HEK293 (cell line): Measurements from ENCODE around the gene C1orf56.
A peak's percentile ranks its signal among the peaks of the same experiment; 100 is the strongest.

Experiments
- CTCF ChIA-PET: fragments of 350-600 bp; formaldehyde crosslinking; extraction: SDS; loops from one replicate; lab custom pipeline; 2021; ENCODE audit warnings: antibody characterized with exemption; lab: Yijun Ruan, JAX
- POLR2A ChIA-PET: fragments of 300-600 bp; formaldehyde crosslinking; extraction: SDS; loops from one replicate; lab custom pipeline; 2020; ENCODE audit warnings: antibody characterized with exemption, inconsistent platforms; lab: Yijun Ruan, JAX
- H3K27ac ChIP-seq: fragments of 200-500 bp; sonication (Bioruptor generic); 2 replicates; pipeline ENCODE4 v1.5.1; 2014; ENCODE audit warnings: low read depth, low read length, control low read depth, inconsistent platforms; ENCODE audit errors: extremely low read depth
- H3K36me3 ChIP-seq, 2 experiments: fragments of 200-500 bp in 1 of 2; sonication (Bioruptor generic) in 1 of 2; 1 replicate in 1 of 2; 2 replicates in 1 of 2; pipeline ENCODE4 v1.5.1; 2014 to 2017; ENCODE audit warnings: inconsistent platforms in 2 of 2, low read length in 2 of 2; ENCODE audit not compliant: control insufficient read depth in 2 of 2, insufficient read depth in 1 of 2
- H3K4me1 ChIP-seq: fragments of 200-500 bp; sonication (Bioruptor generic); 2 replicates; pipeline ENCODE4 v1.5.1; 2014; ENCODE audit warnings: mild to moderate bottlenecking, low read length, inconsistent platforms; ENCODE audit not compliant: control insufficient read depth, insufficient read depth
- H3K4me3 ChIP-seq: 2 replicates; pipeline ENCODE4 v1.5.1; 2011; ENCODE audit warnings: low read depth, mild to moderate bottlenecking, control low read depth, low read length, moderate library complexity
- H3K9me3 ChIP-seq: fragments of 200-500 bp; sonication (Bioruptor generic); 2 replicates; pipeline ENCODE4 v1.5.1; 2014; ENCODE audit warnings: low read depth, low read length, inconsistent platforms; ENCODE audit not compliant: control insufficient read depth, insufficient read depth
- GLIS1 ChIP-seq: fragments of 450-650 bp; formaldehyde crosslinking; IDR thresholded peaks from 2 replicates; pipeline ENCODE4 v1.5.1; 2016; ENCODE audit warnings: missing biosample characterization, missing genetic modification characterization
- KLF17 ChIP-seq: fragments of 450-650 bp; formaldehyde crosslinking; IDR thresholded peaks from 2 replicates; pipeline ENCODE4 v1.5.1; 2016; ENCODE audit warnings: missing biosample characterization, missing genetic modification characterization
- KLF7 ChIP-seq: fragments of 450-650 bp; formaldehyde crosslinking; IDR thresholded peaks from 2 replicates; pipeline ENCODE4 v1.5.1; 2016; ENCODE audit warnings: missing biosample characterization, missing genetic modification characterization, borderline replicate concordance
- KLF9 ChIP-seq: fragments of 450-650 bp; formaldehyde crosslinking; IDR thresholded peaks from 2 replicates; pipeline ENCODE4 v1.5.1; 2016; ENCODE audit warnings: missing biosample characterization, missing genetic modification characterization, low read depth
- MZF1 ChIP-seq: fragments of 450-650 bp; formaldehyde crosslinking; IDR thresholded peaks from 2 replicates; pipeline ENCODE4 v1.5.1; 2017; ENCODE audit warnings: missing biosample characterization, missing genetic modification characterization, borderline replicate concordance
- PRDM1 ChIP-seq: fragments of 450-650 bp; formaldehyde crosslinking; IDR thresholded peaks from 2 replicates; pipeline ENCODE4; 2016; ENCODE audit warnings: missing biosample characterization, missing genetic modification characterization
- PRDM10 ChIP-seq: fragments of 450-650 bp; formaldehyde crosslinking; IDR thresholded peaks from 2 replicates; pipeline ENCODE4 v1.5.1; 2016; ENCODE audit warnings: missing biosample characterization, missing genetic modification characterization
- YY1 ChIP-seq: fragments of 450-650 bp; formaldehyde crosslinking; IDR thresholded peaks from 2 replicates; pipeline ENCODE4 v1.5.1; 2018; ENCODE audit warnings: missing biosample characterization, missing genetic modification characterization
- ZBTB11 ChIP-seq: fragments of 450-650 bp; formaldehyde crosslinking; conservative IDR thresholded peaks from 2 replicates; pipeline ENCODE4 v1.5.1; 2016; ENCODE audit warnings: low read depth, missing biosample characterization, missing genetic modification characterization
- ZBTB8A ChIP-seq: fragments of 450-650 bp; formaldehyde crosslinking; IDR thresholded peaks from 2 replicates; pipeline ENCODE4 v1.5.1; 2016; ENCODE audit warnings: missing biosample characterization, missing genetic modification characterization
- ZFP69B ChIP-seq: fragments of 450-650 bp; formaldehyde crosslinking; IDR thresholded peaks from 2 replicates; pipeline ENCODE4 v1.5.1; 2016; ENCODE audit warnings: missing biosample characterization, missing genetic modification characterization
- ZNF10 ChIP-seq: fragments of 450-650 bp; formaldehyde crosslinking; IDR thresholded peaks from 2 replicates; pipeline ENCODE4 v1.5.1; 2017; ENCODE audit warnings: missing biosample characterization, missing genetic modification characterization
- ZNF184 ChIP-seq: fragments of 450-650 bp; IDR thresholded peaks from 2 replicates; pipeline ENCODE4 v1.5.1; 2018; ENCODE audit warnings: missing biosample characterization, mild to moderate bottlenecking, missing genetic modification characterization
- ZNF248 ChIP-seq: fragments of 450-650 bp; formaldehyde crosslinking; IDR thresholded peaks from 2 replicates; pipeline ENCODE4 v1.5.1; 2017; ENCODE audit warnings: missing biosample characterization, missing genetic modification characterization
- ZNF302 ChIP-seq: fragments of 450-650 bp; formaldehyde crosslinking; IDR thresholded peaks from 2 replicates; pipeline ENCODE4 v1.5.1; 2016; ENCODE audit warnings: missing biosample characterization, missing genetic modification characterization, low read depth
- ZNF366 ChIP-seq: fragments of 450-650 bp; formaldehyde crosslinking; conservative IDR thresholded peaks from 2 replicates; pipeline ENCODE4 v1.5.1; 2016; ENCODE audit warnings: missing biosample characterization, missing genetic modification characterization
- ZNF394 ChIP-seq: fragments of 450-650 bp; formaldehyde crosslinking; IDR thresholded peaks from 2 replicates; pipeline ENCODE4 v1.5.1; 2016; ENCODE audit warnings: missing biosample characterization, missing genetic modification characterization, mild to moderate bottlenecking, moderate library complexity, borderline replicate concordance
- ZNF423 ChIP-seq: fragments of 450-650 bp; formaldehyde crosslinking; IDR thresholded peaks from 2 replicates; pipeline ENCODE4 v1.5.1; 2016; ENCODE audit warnings: missing biosample characterization, missing genetic modification characterization
- ZNF518A ChIP-seq: fragments of 450-650 bp; formaldehyde crosslinking; conservative IDR thresholded peaks from 2 replicates; pipeline ENCODE4 v1.5.1; 2016; ENCODE audit warnings: low read depth, missing biosample characterization, missing genetic modification characterization
- ZNF600 ChIP-seq: fragments of 450-650 bp; formaldehyde crosslinking; IDR thresholded peaks from 2 replicates; pipeline ENCODE4 v1.5.1; 2016; ENCODE audit warnings: missing biosample characterization, missing genetic modification characterization
- ZNF660 ChIP-seq: fragments of 450-650 bp; IDR thresholded peaks from 2 replicates; pipeline ENCODE4 v1.5.1; 2018; ENCODE audit warnings: missing biosample characterization, mild to moderate bottlenecking, missing genetic modification characterization
- ZNF776 ChIP-seq: fragments of 450-650 bp; formaldehyde crosslinking; IDR thresholded peaks from 2 replicates; pipeline ENCODE4 v1.5.0; 2017; ENCODE audit warnings: missing biosample characterization, missing genetic modification characterization, borderline replicate concordance
- ZNF843 ChIP-seq: fragments of 450-650 bp; formaldehyde crosslinking; IDR thresholded peaks from 2 replicates; pipeline ENCODE4 v1.5.1; 2016; ENCODE audit warnings: missing biosample characterization, missing genetic modification characterization
- ZSCAN30 ChIP-seq: fragments of 450-650 bp; IDR thresholded peaks from 2 replicates; pipeline ENCODE4 v1.5.1; 2018; ENCODE audit warnings: missing biosample characterization, mild to moderate bottlenecking, missing genetic modification characterization, moderate library complexity

Gene C1orf56

GRCh38 chr1:151060007-151060656 is 12.6 kb downstream of the C1orf56 start, which contains the start of gene MLLT11:
MLLT11 (plus strand) TSS chr1:151060397; CDS start chr1:151067225, 6,828 bp downstream.
- ChIA-PET POLR2A (interaction anchor here (0.6 to 3.8 kb wide), 7 partner anchors 10 to 194 kb away, joined by 3 to 20 read pairs (median 5); partner anchors contain the start of genes C1orf56, GABPB2, MINDY1 and PSMD4), CTCF (interaction anchor here (0.6 to 3.0 kb wide), 12 partner anchors 10 to 281 kb away, joined by 3 to 17 read pairs (median 4); partner anchors contain the start of genes C1orf56, GABPB2 and MINDY1)
- Histone ChIP-seq H3K36me3 (peaks cover 0 to 32% of the 10 kb centered on the region in 2 experiments; a peak in 2 of 3 replicates), H3K4me3 (peak within 1 kb of the TSS; percentile 89), H3K27ac (peak within 1 kb of the TSS; percentile 83), H3K4me1 (peaks cover 4% of the 10 kb centered on the region; the same call in 1 of the 2 replicates), H3K9me3 (no peaks in the 10 kb centered on the region)
- TF ChIP-seq ZSCAN30 (tag by site-specific recombination) (peak; percentile 81), GLIS1 (peak; percentile 34; the same call in 1 of the 2 replicates), ZBTB11 (tag by site-specific recombination) (peak; percentile 34; the same call in 1 of the 2 replicates), ZNF184 (tag by site-specific recombination) (0 out of 2 replicates have a peak, but pooled peaks have one; percentile 20), KLF7 (peak; percentile 42; the same call in 1 of the 2 replicates), ZNF10 (tag by site-specific recombination) (no peak), ZNF423 (tag by site-specific recombination) (no peak), KLF9 (tag by site-specific recombination) (peak; percentile 38; the same call in 1 of the 2 replicates), PRDM1 (tag by site-specific recombination) (peak; percentile 86), ZNF660 (tag by site-specific recombination) (0 out of 2 replicates have a peak, but pooled peaks have one; percentile 50), ZNF776 (tag by site-specific recombination) (no peak), ZNF394 (tag by site-specific recombination) (no peak), YY1 (tag by site-specific recombination) (peak; percentile 38; the same call in 1 of the 2 replicates), ZNF518A (no peak), ZNF843 (tag by site-specific recombination) (no peak), ZFP69B (tag by site-specific recombination) (peak; percentile 34; the same call in 1 of the 2 replicates), ZNF600 (tag by site-specific recombination) (peak; percentile 100), PRDM10 (tag by site-specific recombination) (peak; percentile 99), ZNF366 (tag by site-specific recombination) (peak; percentile 93), ZNF302 (no peak), MZF1 (tag by site-specific recombination) (no peak), ZNF248 (tag by site-specific recombination) (no peak), ZBTB8A (tag by site-specific recombination) (peak; percentile 2; the same call in 1 of the 2 replicates), KLF17 (tag by site-specific recombination) (peak; percentile 50; the same call in 1 of the 2 replicates)
